Neural crest cell (in vitro differentiated cells): Measurements from ENCODE around the gene SLC25A42. TPM values are rescaled to one million over a fixed set of nuclear protein-coding genes. Genes with fewer than 3 reads are reported as not detected.

Source experiments
- DNase-seq: peaks from one replicate; pipeline ENCODE4 v3.0.0; 2021; ENCODE audit warnings: low read depth, mixed read lengths, low spot score
- H3K27ac Mint-ChIP-seq: one replicate; pipeline ENCODE4 v1.8.0; 2021; ENCODE audit warnings: mild to moderate bottlenecking, mixed read lengths; ENCODE audit not compliant: unreplicated experiment
- H3K27me3 Mint-ChIP-seq: 2 replicates; pipeline ENCODE4 v1.8.0; 2021; ENCODE audit warnings: low read depth, mild to moderate bottlenecking, mixed read lengths
- H3K36me3 Mint-ChIP-seq: 2 replicates; pipeline ENCODE4 v1.8.0; 2021; ENCODE audit warnings: low read depth, mild to moderate bottlenecking, mixed read lengths
- H3K4me1 Mint-ChIP-seq: 2 replicates; pipeline ENCODE4 v1.8.0; 2021; ENCODE audit warnings: mixed read lengths
- H3K4me3 Mint-ChIP-seq: one replicate; pipeline ENCODE4 v1.8.0; 2021; ENCODE audit warnings: mild to moderate bottlenecking, mixed read lengths
- H3K9me3 Mint-ChIP-seq: 2 replicates; pipeline ENCODE4 v1.8.0; 2021; ENCODE audit warnings: mixed read lengths
- CTCF ChIP-seq: fragments of 200-600 bp; sonication (generic); conservative IDR thresholded peaks from 2 replicates; pipeline ENCODE4 v1.5.0; 2021; ENCODE audit warnings: antibody characterized with exemption, mild to moderate bottlenecking
- total RNA-seq: library from RNA; stranded (reverse); gene quantifications from 2 replicates; pipeline ENCODE4 v1.2.1, GENCODE V29; 2021

The SLC25A42 gene
- total RNA-seq, 1 donor from 2014 or later = 10.5 TPM

GRCh38 chr19:19137556-19138108 is 73.8 kb downstream of the SLC25A42 start:
- no peak overlapping the region for H3K27ac Mint-ChIP-seq
- H3K36me3 Mint-ChIP-seq = no peaks in the 10 kb centered on the region
- peak overlapping the region; percentile 98 for H3K4me3 Mint-ChIP-seq
- peaks cover 21% of the 10 kb centered on the region for H3K4me1 Mint-ChIP-seq
- H3K9me3 Mint-ChIP-seq = peaks cover 3% of the 10 kb centered on the region
- peaks cover 5% of the 10 kb centered on the region for H3K27me3 Mint-ChIP-seq
- DNase-seq = no peak
- TF ChIP-seq CTCF = no peak

- H3K36me3 Mint-ChIP-seq = no peaks in the 10 kb centered on the region
- peaks cover 3% of the 10 kb centered on the region for H3K9me3 Mint-ChIP-seq
- H3K27ac Mint-ChIP-seq = peak within 1 kb of the TSS; percentile 99
- peak within 1 kb of the TSS; percentile 98 for H3K4me3 Mint-ChIP-seq
- H3K4me1 Mint-ChIP-seq = peaks cover 21% of the 10 kb centered on the region
- TF ChIP-seq CTCF = no peak
- peaks cover 5% of the 10 kb centered on the region for H3K27me3 Mint-ChIP-seq
- DNase-seq = peak; percentile 97
Observed at GRCh38 chr19:19138109-19138981, 74.6 kb downstream of the SLC25A42 start, which contains the start of gene TMEM161A. TMEM161A (minus strand) TSS chr19:19138478; CDS start chr19:19138428, 50 bp downstream.

- Mint-ChIP-seq H3K27me3 (peaks cover 5% of the 10 kb centered on the region), H3K4me1 (peaks cover 21% of the 10 kb centered on the region), H3K9me3 (peaks cover 3% of the 10 kb centered on the region)
Observed at GRCh38 chr19:19139876-19140229, 76.1 kb downstream of the SLC25A42 start.

GRCh38 chr19:19140476-19140875 is 76.7 kb downstream of the SLC25A42 start:
- Mint-ChIP-seq H3K4me1 (peaks cover 21% of the 10 kb centered on the region), H3K27me3 (peaks cover 5% of the 10 kb centered on the region), H3K36me3 (no peaks in the 10 kb centered on the region), H3K4me3 (peak overlapping the region; percentile 47), H3K27ac (no peak overlapping the region), H3K9me3 (peaks cover 3% of the 10 kb centered on the region)
- no peak for DNase-seq
- no peak for TF ChIP-seq CTCF

More at GRCh38 chr19:19139876-19140229, 76.1 kb downstream of the SLC25A42 start:
- TF ChIP-seq CTCF = peak; percentile 9
- Mint-ChIP-seq H3K27ac (no peak overlapping the region), H3K4me3 (peak overlapping the region; percentile 35), H3K36me3 (no peaks in the 10 kb centered on the region)
- DNase-seq = no peak

- Mint-ChIP-seq H3K36me3 (no peaks in the 10 kb centered on the region), H3K9me3 (peaks cover 3% of the 10 kb centered on the region), H3K27me3 (peaks cover 5% of the 10 kb centered on the region), H3K27ac (no peak overlapping the region), H3K4me3 (no peak overlapping the region), H3K4me1 (peaks cover 15% of the 10 kb centered on the region)
- DNase-seq = no peak
- no peak for TF ChIP-seq CTCF
Observed at GRCh38 chr19:19142347-19142746, 78.6 kb downstream of the SLC25A42 start.
